ENCODE results near the gene PCDHGB1.
"Not testable (repeated sequence)": the region's sequence is repeated elsewhere in the genome, so short reads cannot be mapped to it uniquely, and the experiment has no call there.

PCDHGB1 gene

DNA sequence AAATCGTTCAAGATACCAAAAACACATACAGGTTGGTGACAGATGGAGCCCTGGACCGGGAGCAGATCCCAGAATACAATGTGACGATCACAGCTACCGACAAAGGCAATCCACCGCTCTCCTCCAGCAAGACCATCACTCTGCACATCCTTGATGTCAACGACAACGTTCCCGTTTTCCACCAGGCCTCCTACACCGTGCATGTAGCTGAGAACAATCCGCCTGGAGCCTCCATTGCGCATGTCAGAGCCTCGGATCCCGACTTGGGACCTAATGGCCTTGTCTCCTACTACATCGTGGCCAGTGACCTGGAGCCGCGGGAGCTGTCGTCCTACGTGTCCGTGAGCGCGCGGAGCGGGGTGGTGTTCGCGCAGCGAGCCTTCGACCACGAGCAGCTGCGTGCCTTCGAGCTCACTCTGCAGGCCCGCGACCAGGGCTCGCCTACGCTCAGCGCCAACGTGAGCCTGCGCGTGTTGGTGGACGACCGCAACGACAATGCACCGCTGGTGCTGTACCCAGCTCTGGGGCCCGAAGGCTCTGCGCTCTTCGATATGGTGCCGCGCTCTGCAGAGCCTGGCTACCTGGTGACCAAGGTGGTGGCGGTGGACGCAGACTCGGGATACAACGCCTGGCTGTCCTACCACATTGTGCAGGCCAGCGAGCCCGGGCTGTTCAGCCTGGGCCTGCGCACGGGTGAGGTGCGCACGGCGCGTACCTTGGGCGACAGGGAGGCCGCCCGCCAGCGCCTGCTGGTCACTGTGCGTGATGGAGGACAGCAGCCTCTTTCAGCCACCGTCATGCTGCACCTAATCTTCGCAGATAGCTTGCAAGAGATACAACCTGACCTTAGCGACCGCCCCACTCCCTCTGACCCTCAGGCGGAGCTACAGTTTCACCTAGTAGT is 21.9 kb downstream of the PCDHGB1 start:
- ChIA-PET CTCF (interaction anchor here (0.9 to 2.7 kb wide), 6 partner anchors 10 to 186 kb away, joined by 3 to 8 read pairs (median 4); partner anchors contain the start of genes PCDHGA10, PCDHGA11, PCDHGA2 and PCDHGC3), POLR2A (no interaction called here)
- no peak for TF ChIP-seq CTCF (IDR thresholded peaks at IDR 0.05; ENCODE audit: control extremely low read depth, extremely low read depth, low read depth, missing control alignments)
- no peak for DNase-seq (ENCODE audit: extremely low spot score)

DNA sequence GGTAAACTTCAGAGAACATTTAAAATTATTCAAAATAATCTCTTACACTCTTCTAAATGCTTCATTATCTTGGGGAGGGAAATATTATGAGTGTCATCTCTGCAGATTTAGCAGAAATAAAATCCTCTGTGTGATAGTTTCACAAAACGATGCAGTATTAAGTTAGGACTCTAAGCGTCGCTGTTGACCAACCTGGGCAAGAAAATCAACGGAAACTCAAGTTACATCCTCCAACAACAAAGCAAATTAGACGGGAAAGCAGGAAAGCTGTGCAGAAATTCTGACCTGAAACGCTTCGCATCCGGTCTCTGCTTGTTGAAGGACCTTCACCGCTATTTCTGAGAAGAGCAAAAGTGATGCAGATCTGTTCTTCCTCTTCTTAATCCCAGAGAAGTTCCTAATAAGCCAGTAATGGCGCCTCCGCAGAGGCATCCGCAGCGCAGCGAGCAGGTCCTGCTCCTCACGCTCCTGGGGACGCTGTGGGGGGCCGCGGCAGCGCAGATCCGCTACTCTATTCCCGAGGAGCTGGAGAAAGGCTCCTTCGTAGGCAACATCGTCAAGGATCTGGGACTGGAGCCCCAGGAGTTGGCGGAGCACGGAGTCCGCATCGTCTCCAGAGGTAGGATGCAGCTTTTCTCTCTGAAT is 23.9 kb downstream of the PCDHGB1 start, which contains the start of gene PCDHGA6:
PCDHGA6 (plus strand) TSS at position 219 of the 645 bp plus-strand sequence; CDS start at position 412, 193 bp downstream.
- ChIA-PET POLR2A (no interaction called here), CTCF (interaction anchor here (1.1 to 1.8 kb wide), 3 partner anchors 21 to 39 kb away, joined by 3 to 6 read pairs (median 4); partner anchors contain the start of gene PCDHGA10)
- no peak for DNase-seq (ENCODE audit: extremely low spot score)
- peak; percentile 32 for TF ChIP-seq CTCF (IDR thresholded peaks at IDR 0.05; ENCODE audit: control extremely low read depth, extremely low read depth, low read depth, missing control alignments)

GRCh38 chr5:141374627-141375026 is 24.7 kb downstream of the PCDHGB1 start:
- TF ChIP-seq CTCF (IDR thresholded peaks at IDR 0.05; ENCODE audit: control extremely low read depth, extremely low read depth, low read depth, missing control alignments), result no peak
- CTCF ChIA-PET, result interaction anchor here (1.0 to 1.8 kb wide), 4 partner anchors 10 to 39 kb away, joined by 3 to 6 read pairs (median 4); partner anchors contain the start of genes PCDHGA10 and PCDHGA5
- DNase-seq (ENCODE audit: extremely low spot score), result no peak
- POLR2A ChIA-PET, result no interaction called here

DNA sequence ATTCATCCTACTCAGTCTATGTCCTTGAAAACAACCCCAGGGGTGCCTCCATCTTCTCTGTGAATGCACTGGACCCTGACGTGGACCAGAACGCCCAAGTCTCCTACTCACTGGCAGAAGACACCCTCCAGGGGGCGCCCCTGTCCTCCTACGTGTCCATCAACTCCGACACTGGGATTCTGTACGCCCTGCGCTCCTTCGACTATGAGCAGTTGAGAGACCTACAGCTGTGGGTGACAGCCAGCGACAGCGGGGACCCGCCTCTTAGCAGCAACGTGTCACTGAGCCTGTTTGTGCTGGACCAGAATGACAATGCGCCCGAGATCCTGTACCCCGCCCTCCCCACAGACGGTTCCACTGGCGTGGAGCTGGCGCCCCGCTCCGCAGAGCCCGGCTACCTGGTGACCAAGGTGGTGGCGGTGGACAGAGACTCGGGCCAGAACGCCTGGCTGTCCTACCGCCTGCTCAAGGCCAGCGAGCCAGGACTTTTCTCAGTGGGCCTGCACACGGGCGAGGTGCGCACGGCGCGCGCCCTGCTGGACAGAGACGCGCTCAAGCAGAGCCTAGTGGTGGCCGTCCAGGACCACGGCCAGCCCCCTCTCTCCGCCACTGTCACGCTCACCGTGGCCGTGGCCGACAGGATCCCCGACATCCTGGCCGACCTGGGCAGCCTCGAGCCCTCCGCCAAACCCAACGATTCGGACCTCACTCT is 25.7 kb downstream of the PCDHGB1 start:
- DNase-seq (ENCODE audit: extremely low spot score); POLR2A ChIA-PET: not testable (repeated sequence)
- CTCF ChIA-PET, result interaction anchor here (1.0 kb wide), 1 partner anchor 11 kb away, joined by 3 read pairs; the partner anchor contains the start of gene PCDHGA5

GRCh38 chr5:141382469-141383294 is 32.8 kb downstream of the PCDHGB1 start, which contains the start of gene PCDHGA7:
Gene PCDHGA7 (plus strand): TSS chr5:141382742. CDS start chr5:141382900, 158 bp downstream.
- DNase-seq (ENCODE audit: extremely low spot score), result peak; percentile 47
- ChIA-PET POLR2A (no interaction called here), CTCF (interaction anchor here (1.1 to 1.2 kb wide), 2 partner anchors 23 to 38 kb away, joined by 3 read pairs; partner anchors contain the start of gene PCDHGA11)
- peak; percentile 36 for TF ChIP-seq CTCF (IDR thresholded peaks at IDR 0.05; ENCODE audit: control extremely low read depth, extremely low read depth, low read depth, missing control alignments)

DNA sequence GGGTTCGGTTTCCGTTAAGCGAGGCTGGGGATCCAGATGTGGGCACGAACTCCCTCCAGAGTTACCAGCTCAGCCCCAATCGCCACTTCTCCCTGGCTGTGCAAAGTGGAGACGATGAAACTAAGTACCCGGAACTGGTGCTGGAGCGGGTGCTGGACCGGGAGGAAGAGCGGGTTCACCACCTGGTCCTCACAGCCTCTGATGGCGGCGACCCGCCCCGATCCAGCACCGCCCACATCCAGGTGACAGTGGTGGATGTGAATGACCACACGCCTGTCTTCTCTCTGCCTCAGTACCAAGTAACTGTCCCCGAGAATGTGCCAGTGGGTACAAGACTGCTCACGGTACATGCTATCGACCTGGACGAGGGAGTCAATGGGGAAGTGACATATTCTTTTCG is 33.4 kb downstream of the PCDHGB1 start:
- TF ChIP-seq CTCF (IDR thresholded peaks at IDR 0.05; ENCODE audit: control extremely low read depth, extremely low read depth, low read depth, missing control alignments), result no peak
- no peak for DNase-seq (ENCODE audit: extremely low spot score)
- ChIA-PET CTCF (interaction anchor here (1.1 to 1.2 kb wide), 2 partner anchors 22 to 38 kb away, joined by 3 read pairs; partner anchors contain the start of gene PCDHGA11), POLR2A (no interaction called here)
